ENCODE data around the gene KMT2C. TPM values are rescaled to one million over a fixed set of nuclear protein-coding genes. Genes with fewer than 3 reads are reported as not detected.

Gene KMT2C
- total and polyA plus RNA-seq, 10 of the 15 experiments (the other 5 are each of a cell fraction or from before 2014, with no cell fraction given) = 3.3 to 45.2 (median 19.2) TPM

DNA sequence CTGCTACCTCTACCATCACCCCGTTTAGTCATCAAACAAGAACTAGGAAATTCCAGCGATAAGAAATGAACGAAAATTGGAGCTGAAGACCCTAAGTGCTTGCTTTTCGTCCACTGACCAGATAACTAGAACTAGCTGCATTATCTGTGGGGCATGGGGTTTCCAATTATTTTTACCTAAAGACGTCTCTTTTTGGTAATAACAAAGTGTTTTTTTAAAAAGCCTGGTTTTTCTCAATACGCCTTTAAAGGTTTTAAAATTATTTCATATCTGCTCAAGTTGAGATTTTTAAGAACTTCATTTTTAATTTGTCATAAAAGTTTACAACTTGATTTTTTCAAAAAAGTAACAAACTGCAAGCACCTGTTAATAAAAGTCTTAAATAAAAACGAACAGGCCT lies 306.1 kb downstream of the KMT2C start:
- Histone ChIP-seq H3K9me3 (replicated peaks; ENCODE audit: control insufficient read depth, insufficient read depth, low read length) (no peaks in the 10 kb centered on the region), H3K36me3 (ENCODE audit: control insufficient read depth in 2 of 2, insufficient read depth in 2 of 2, low read length in 1 of 2) (peaks cover 9 to 21% of the 10 kb centered on the region in 2 experiments; a peak in 3 of 4 replicates), H3K4me1 (ENCODE audit: control insufficient read depth, insufficient read depth, low read length) (no peaks in the 10 kb centered on the region), H3K9ac (ENCODE audit: control insufficient read depth, insufficient read depth, low read length) (no peak overlapping the region), H3K4me3 (no peak overlapping the region), H4K20me1 (ENCODE audit: control insufficient read depth, insufficient read depth) (no peaks in the 10 kb centered on the region), H3K27me3 (replicated peaks in 1 of 2; ENCODE audit: control insufficient read depth in 2 of 2, insufficient read depth in 2 of 2, low read length in 1 of 2) (no peaks in the 10 kb centered on the region), H3K4me2 (ENCODE audit: control insufficient read depth, insufficient read depth) (no peak overlapping the region), H3K79me2 (ENCODE audit: control insufficient read depth, insufficient read depth, low read length) (no peaks in the 10 kb centered on the region), H2AFZ (ENCODE audit: control insufficient read depth, low read depth, low read length) (no peak overlapping the region), H3K27ac (ENCODE audit: control insufficient read depth, insufficient read depth) (no peak overlapping the region)
- BruUV-seq (replicated peaks) = no TSS peak
- intact Hi-C loops (cut with micrococcal nuclease; ENCODE audit: unreplicated experiment) = no loop called here
- no peak for FAIRE-seq
- ChIA-PET POLR2A (no interaction called here), SMC1A (ENCODE audit: uncharacterized antibody, unreplicated experiment) (no interaction called here), CTCF (no interaction called here), RAD21 (ENCODE audit: unreplicated experiment) (no interaction called here)
- no peak for ATAC-seq
- in situ Hi-C loops (cut with MboI) = no loop called here
- DNase-seq (ENCODE audit: low read depth, low spot score) = no peak
- TF ChIP-seq CBX5 (IDR thresholded peaks at IDR 0.05; ENCODE audit: low read depth) (no peak), SPI1 (IDR thresholded peaks at IDR 0.05; ENCODE audit: borderline replicate concordance, insufficient read depth, low read depth, low read length) (no peak), CHD1 (IDR thresholded peaks at IDR 0.05; ENCODE audit: low read depth, low read length) (no peak)
- 90% methylated on average over 7 of the region's 7 CpGs for WGBS (ENCODE audit: insufficient coverage, insufficient replicate concordance, low lambda C conversion rate, missing lambda C conversion rate)

DNA sequence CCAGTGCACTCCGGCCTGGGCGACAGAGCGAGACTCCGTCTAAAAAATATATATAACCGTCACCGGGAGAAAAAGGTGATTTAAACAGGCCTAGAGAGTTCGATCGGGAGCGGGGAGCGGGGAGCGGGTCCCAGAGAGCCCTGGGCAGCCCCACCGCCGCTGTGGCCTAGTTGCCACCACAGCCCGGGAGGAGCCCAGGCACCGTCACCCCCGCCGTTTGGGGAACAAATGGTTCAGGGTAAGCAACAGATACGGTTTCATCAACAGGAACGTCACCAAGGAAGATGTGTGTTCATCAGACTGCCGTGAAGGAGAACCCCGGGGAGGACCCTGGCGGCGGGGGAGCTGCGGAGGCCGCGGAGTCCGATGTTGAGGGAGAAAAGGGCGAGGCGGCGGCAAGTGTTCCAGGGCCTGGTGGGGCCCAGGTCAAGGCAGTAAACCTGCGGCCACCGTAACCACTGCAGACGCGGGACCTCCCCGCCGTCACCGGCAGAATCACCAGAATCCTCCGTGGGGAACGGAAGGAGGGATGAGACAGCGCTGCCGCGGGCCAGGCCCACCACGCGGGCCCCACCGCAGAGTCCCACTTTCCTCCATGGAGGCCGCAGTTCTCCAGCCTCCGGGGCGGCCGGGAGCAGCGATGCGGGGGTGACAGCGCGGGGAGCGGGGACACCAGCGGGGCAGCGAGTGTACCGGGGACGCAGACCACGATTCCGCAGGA lies 306.9 kb downstream of the KMT2C start:
- DNase-seq (ENCODE audit: low read depth, low spot score) = no peak
- Histone ChIP-seq H3K4me1 (ENCODE audit: control insufficient read depth, insufficient read depth, low read length) (no peaks in the 10 kb centered on the region), H3K27me3 (replicated peaks in 1 of 2; ENCODE audit: control insufficient read depth in 2 of 2, insufficient read depth in 2 of 2, low read length in 1 of 2) (no peaks in the 10 kb centered on the region), H3K36me3 (ENCODE audit: control insufficient read depth in 2 of 2, insufficient read depth in 2 of 2, low read length in 1 of 2) (peaks cover 9 to 21% of the 10 kb centered on the region in 2 experiments; a peak in 3 of 4 replicates), H3K79me2 (ENCODE audit: control insufficient read depth, insufficient read depth, low read length) (no peaks in the 10 kb centered on the region), H3K9ac (ENCODE audit: control insufficient read depth, insufficient read depth, low read length) (no peak overlapping the region), H2AFZ (ENCODE audit: control insufficient read depth, low read depth, low read length) (no peak overlapping the region), H3K9me3 (replicated peaks; ENCODE audit: control insufficient read depth, insufficient read depth, low read length) (no peaks in the 10 kb centered on the region), H3K27ac (ENCODE audit: control insufficient read depth, insufficient read depth) (no peak overlapping the region), H4K20me1 (ENCODE audit: control insufficient read depth, insufficient read depth) (no peaks in the 10 kb centered on the region), H3K4me2 (ENCODE audit: control insufficient read depth, insufficient read depth) (no peak overlapping the region), H3K4me3 (no peak overlapping the region)
- ChIA-PET CTCF (no interaction called here), RAD21 (ENCODE audit: unreplicated experiment) (no interaction called here), POLR2A (no interaction called here), SMC1A (ENCODE audit: uncharacterized antibody, unreplicated experiment) (no interaction called here)
- BruUV-seq (replicated peaks) = no TSS peak
- ATAC-seq = no peak
- WGBS (ENCODE audit: insufficient coverage, insufficient replicate concordance, low lambda C conversion rate, missing lambda C conversion rate) = 98% methylated on average over 37 of the region's 60 CpGs
- in situ Hi-C loops (cut with MboI) = no loop called here
- FAIRE-seq = no peak
- intact Hi-C loops (cut with micrococcal nuclease; ENCODE audit: unreplicated experiment) = no loop called here
- TF ChIP-seq NR2C1 (IDR thresholded peaks at IDR 0.05) = no peak
- TF ChIP-seq TCF7 (IDR thresholded peaks at IDR 0.05; ENCODE audit: borderline replicate concordance) = no peak
- no peak for TF ChIP-seq TBL1XR1 (IDR thresholded peaks at IDR 0.05; ENCODE audit: low read depth, low read length)
- TF ChIP-seq SRF (IDR thresholded peaks at IDR 0.05; ENCODE audit: low read depth in 2 of 2, low read length in 2 of 2) = no peak
- TF ChIP-seq, protein P1, sequence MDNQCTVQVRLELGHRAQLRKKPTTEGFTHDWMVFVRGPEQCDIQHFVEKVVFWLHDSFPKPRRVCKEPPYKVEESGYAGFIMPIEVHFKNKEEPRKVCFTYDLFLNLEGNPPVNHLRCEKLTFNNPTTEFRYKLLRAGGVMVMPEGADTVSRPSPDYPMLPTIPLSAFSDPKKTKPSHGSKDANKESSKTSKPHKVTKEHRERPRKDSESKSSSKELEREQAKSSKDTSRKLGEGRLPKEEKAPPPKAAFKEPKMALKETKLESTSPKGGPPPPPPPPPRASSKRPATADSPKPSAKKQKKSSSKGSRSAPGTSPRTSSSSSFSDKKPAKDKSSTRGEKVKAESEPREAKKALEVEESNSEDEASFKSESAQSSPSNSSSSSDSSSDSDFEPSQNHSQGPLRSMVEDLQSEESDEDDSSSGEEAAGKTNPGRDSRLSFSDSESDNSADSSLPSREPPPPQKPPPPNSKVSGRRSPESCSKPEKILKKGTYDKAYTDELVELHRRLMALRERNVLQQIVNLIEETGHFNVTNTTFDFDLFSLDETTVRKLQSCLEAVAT (IDR thresholded peaks at IDR 0.05) = no peak
- TF ChIP-seq, protein P2, sequence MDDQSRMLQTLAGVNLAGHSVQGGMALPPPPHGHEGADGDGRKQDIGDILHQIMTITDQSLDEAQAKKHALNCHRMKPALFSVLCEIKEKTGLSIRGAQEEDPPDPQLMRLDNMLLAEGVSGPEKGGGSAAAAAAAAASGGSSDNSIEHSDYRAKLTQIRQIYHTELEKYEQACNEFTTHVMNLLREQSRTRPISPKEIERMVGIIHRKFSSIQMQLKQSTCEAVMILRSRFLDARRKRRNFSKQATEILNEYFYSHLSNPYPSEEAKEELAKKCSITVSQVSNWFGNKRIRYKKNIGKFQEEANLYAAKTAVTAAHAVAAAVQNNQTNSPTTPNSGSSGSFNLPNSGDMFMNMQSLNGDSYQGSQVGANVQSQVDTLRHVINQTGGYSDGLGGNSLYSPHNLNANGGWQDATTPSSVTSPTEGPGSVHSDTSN (IDR thresholded peaks at IDR 0.05; ENCODE audit: insufficient replicate concordance, low read depth, low read length) = no peak
- TF ChIP-seq SREBF1 (IDR thresholded peaks at IDR 0.05; ENCODE audit: low read length) = no peak
- TF ChIP-seq HDGF (IDR thresholded peaks at IDR 0.05) = no peak

Measured in GM12878 (cell line).